Activated B cell treated with CpG ODN at 0.5 μM for 24 hours (primary cell): ENCODE measurements around the gene UBE2K. TPM values are rescaled to one million over a fixed set of nuclear protein-coding genes. Genes with fewer than 3 reads are reported as not detected.

ENCODE experiments used
- ATAC-seq: fragments of 200-7000 bp; cut with Tn5 transposase; one replicate; pipeline ENCODE4 v1.10.0; 2021; ENCODE audit warnings: low read depth, mild to moderate bottlenecking, moderate library complexity
- CTCF ChIA-PET: fragments of 350-600 bp; sonication (Branson Sonifier 250); formaldehyde crosslinking; loops from one replicate; lab custom pipeline; 2021; ENCODE audit warnings: antibody characterized with exemption; lab: Charles Lee
- POLR2A ChIA-PET: fragments of 350-600 bp; sonication (Branson Sonifier 250); formaldehyde crosslinking; loops from one replicate; lab custom pipeline; 2021; ENCODE audit warnings: antibody characterized with exemption; lab: Charles Lee
- DNase-seq: peaks from one replicate; pipeline ENCODE4 v3.0.0; 2022
- H3K27ac Mint-ChIP-seq: one replicate; pipeline ENCODE4 v1.8.0; 2020; ENCODE audit warnings: mixed read lengths
- H3K27me3 Mint-ChIP-seq: one replicate; pipeline ENCODE4 v1.8.0; 2021; ENCODE audit warnings: mixed read lengths
- H3K36me3 Mint-ChIP-seq: one replicate; pipeline ENCODE4 v1.8.0; 2021; ENCODE audit warnings: low read depth, mixed read lengths
- H3K4me1 Mint-ChIP-seq: one replicate; pipeline ENCODE4 v1.8.0; 2021; ENCODE audit warnings: mixed read lengths
- H3K4me3 Mint-ChIP-seq: one replicate; pipeline ENCODE4 v1.8.0; 2020; ENCODE audit warnings: mild to moderate bottlenecking, mixed read lengths
- H3K9me3 Mint-ChIP-seq: one replicate; pipeline ENCODE4 v1.8.0; 2020; ENCODE audit warnings: mixed read lengths
- intact Hi-C: fragments of 100-400 bp; cut with micrococcal nuclease; formaldehyde crosslinking; loops from one replicate; pipeline ENCODE4 v1.15.1; 2024
- total RNA-seq: library from RNA; stranded (reverse); gene quantifications from 2 replicates; pipeline ENCODE4 v1.2.3, GENCODE V29; 2022
- TF ChIP-seq, protein P1 (sequence below): fragments of 200-600 bp; IDR thresholded peaks from one replicate; pipeline ENCODE4 v1.8.0; 2022; ENCODE audit warnings: antibody characterized with exemption, mild to moderate bottlenecking

The UBE2K gene
- total RNA-seq, 1 donor from 2014 or later = 54.4 TPM

DNA sequence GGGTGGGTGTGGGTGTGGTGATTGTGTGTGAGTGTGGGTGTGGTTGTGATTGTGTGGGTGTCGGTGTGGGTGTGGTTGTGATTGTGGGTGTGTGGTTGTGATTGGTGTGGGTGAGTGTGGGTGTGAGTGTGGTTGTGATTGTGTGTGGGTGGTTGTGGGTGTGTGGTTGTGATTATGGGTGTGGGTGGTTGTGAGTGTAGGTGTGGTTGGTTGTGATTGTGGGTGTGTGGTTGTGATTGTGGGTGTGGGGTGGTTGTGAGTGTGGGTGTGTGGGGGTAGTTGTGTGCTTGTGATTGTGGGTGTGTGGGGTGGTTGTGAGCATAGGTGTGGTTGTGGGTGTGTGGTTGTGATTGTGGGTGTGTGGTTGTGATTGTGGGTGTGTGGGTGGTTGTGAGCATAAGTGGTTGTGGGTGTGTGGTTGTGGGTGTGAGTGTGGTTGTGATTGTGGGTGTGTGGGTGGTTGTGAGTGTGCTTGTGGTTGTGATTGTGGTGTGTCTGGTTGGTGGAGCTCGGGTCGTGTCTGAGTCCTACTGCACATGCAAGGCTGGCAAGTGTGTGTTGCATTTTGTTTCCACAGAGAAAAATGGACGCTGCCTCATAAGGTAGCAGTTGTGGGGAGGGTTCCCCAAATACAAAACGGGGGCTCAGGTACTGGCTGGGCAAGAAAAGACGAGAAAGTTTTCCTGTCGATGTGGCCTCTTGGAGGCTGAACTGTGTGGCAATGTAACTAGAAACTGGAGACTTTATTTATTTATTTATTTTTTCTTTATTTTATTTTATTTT is 116.7 kb downstream of the UBE2K start:
- TF ChIP-seq, protein P1, sequence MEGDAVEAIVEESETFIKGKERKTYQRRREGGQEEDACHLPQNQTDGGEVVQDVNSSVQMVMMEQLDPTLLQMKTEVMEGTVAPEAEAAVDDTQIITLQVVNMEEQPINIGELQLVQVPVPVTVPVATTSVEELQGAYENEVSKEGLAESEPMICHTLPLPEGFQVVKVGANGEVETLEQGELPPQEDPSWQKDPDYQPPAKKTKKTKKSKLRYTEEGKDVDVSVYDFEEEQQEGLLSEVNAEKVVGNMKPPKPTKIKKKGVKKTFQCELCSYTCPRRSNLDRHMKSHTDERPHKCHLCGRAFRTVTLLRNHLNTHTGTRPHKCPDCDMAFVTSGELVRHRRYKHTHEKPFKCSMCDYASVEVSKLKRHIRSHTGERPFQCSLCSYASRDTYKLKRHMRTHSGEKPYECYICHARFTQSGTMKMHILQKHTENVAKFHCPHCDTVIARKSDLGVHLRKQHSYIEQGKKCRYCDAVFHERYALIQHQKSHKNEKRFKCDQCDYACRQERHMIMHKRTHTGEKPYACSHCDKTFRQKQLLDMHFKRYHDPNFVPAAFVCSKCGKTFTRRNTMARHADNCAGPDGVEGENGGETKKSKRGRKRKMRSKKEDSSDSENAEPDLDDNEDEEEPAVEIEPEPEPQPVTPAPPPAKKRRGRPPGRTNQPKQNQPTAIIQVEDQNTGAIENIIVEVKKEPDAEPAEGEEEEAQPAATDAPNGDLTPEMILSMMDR = no peak
- intact Hi-C loops = no loop called here
- no peaks in the 10 kb centered on the region for H3K27me3 Mint-ChIP-seq
- no peak overlapping the region for H3K4me3 Mint-ChIP-seq
- no peaks in the 10 kb centered on the region for H3K36me3 Mint-ChIP-seq
- peak; percentile 25 for ATAC-seq
- ChIA-PET POLR2A (interaction anchor here (0.5 kb wide), 1 partner anchor 11 kb away, joined by 4 read pairs; no protein-coding TSS in a partner anchor), CTCF (interaction anchor here (0.6 kb wide), 1 partner anchor 635 kb away, joined by 3 read pairs; no protein-coding TSS in a partner anchor)
- H3K27ac Mint-ChIP-seq = no peak overlapping the region
- DNase-seq = no peak
- H3K9me3 Mint-ChIP-seq = no peaks in the 10 kb centered on the region
- H3K4me1 Mint-ChIP-seq = no peaks in the 10 kb centered on the region

DNA sequence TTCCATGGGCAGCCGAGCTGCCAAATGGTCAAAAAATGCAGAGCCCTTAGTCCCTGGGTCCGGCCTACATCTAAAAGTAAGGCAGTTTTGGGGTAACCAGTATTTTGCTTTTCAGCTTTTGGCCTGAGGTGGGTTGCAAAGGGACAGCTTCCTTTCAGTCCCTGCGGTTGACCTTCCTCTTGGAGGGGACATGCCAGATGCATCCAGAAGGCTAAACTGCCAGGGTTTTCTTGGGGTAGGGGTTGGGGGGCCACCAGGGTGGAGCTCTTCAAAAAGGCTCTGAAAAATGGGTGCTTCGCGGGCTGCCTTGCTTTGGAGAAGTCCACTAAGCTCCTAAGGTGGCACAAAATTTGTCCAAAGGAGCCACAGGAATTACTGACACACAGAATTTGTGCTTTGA is 120.7 kb downstream of the UBE2K start:
- Mint-ChIP-seq H3K9me3 (no peaks in the 10 kb centered on the region), H3K27me3 (no peaks in the 10 kb centered on the region), H3K4me3 (no peak overlapping the region), H3K27ac (peak overlapping the region; percentile 7), H3K36me3 (peaks cover 15% of the 10 kb centered on the region), H3K4me1 (no peaks in the 10 kb centered on the region)
- POLR2A ChIA-PET = interaction anchor here (0.6 kb wide), 1 partner anchor 175 kb away, joined by 3 read pairs; no protein-coding TSS in a partner anchor
- no peak for ATAC-seq
- TF ChIP-seq, protein P1 = no peak
- CTCF ChIA-PET = no interaction called here
- intact Hi-C loops = no loop called here
- no peak for DNase-seq

DNA sequence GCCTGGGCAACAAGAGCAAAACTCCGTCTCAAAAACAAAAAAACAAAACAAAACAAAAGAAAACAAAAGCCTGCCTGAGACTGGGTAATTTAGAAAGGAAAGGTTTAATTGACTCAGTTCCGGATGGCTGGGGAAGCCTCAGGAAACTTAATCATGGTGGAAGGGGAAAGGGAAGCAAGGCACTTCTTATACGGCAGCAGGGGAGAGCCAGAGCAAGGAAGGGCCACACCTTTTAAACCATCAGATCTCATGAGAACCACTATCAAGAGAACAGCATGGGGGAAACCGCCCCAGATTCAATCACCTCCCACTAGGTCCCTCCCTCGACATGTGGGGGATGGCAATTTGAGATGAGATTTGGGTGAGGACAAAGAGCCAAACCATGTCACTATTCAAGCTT is 122.2 kb downstream of the UBE2K start:
- Mint-ChIP-seq H3K9me3 (no peaks in the 10 kb centered on the region), H3K4me1 (no peaks in the 10 kb centered on the region), H3K27ac (no peak overlapping the region), H3K36me3 (peaks cover 26% of the 10 kb centered on the region), H3K27me3 (no peaks in the 10 kb centered on the region), H3K4me3 (no peak overlapping the region)
- TF ChIP-seq, protein P1 = no peak
- CTCF ChIA-PET = no interaction called here
- no peak for ATAC-seq
- intact Hi-C loops = no loop called here
- DNase-seq = no peak
- POLR2A ChIA-PET = no interaction called here

DNA sequence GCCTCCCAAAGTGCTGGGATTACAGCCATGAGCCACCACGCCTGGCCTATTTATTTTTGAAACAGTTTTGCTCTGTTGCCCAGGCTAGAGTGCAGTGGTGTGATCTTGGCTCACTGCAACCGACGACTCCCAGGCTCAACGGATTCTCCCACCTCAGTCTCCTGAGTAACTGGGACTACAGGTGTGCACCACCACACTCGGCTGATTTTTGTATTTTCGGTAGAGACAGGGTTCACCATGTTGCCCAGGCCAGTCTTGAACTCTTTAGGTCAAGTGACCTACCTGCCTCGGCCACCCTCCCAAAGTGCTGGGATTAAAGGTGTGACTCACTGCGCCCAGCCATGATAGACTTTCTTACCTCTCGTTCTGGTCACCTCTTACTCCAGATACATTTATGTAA is 124.0 kb downstream of the UBE2K start:
- intact Hi-C loops = no loop called here
- Mint-ChIP-seq H3K9me3 (no peaks in the 10 kb centered on the region), H3K4me3 (no peak overlapping the region), H3K27ac (no peak overlapping the region), H3K36me3 (peaks cover 36% of the 10 kb centered on the region), H3K27me3 (no peaks in the 10 kb centered on the region), H3K4me1 (no peaks in the 10 kb centered on the region)
- POLR2A ChIA-PET = no interaction called here
- TF ChIP-seq, protein P1 = no peak
- no peak for DNase-seq
- CTCF ChIA-PET = no interaction called here
- ATAC-seq = no peak

DNA sequence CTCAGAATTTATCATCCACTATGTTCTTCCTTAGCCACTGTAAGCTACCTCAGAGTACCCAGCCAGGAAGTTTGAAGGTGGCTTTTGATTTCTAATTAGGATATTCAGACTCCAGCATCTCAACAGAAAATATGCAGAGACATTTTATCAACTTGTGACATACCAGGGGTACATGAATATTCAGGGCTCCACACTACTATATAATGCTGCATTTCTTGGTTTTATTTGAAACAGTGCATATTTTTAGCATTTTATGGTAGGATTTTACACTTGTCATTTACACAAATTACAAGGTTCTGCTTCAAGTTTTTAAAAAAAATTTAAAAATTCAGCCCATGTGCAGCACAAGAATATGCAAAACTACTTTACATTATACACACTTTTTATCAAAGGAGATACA is 124.7 kb downstream of the UBE2K start:
- Mint-ChIP-seq H3K4me1 (no peaks in the 10 kb centered on the region), H3K9me3 (no peaks in the 10 kb centered on the region), H3K4me3 (no peak overlapping the region), H3K36me3 (peaks cover 41% of the 10 kb centered on the region), H3K27me3 (no peaks in the 10 kb centered on the region), H3K27ac (no peak overlapping the region)
- DNase-seq = no peak
- ATAC-seq = no peak
- TF ChIP-seq, protein P1 = no peak
- POLR2A ChIA-PET = no interaction called here
- CTCF ChIA-PET = no interaction called here
- intact Hi-C loops = no loop called here
